ENCODE results near the gene VPS33B. TPM values are rescaled to one million over a fixed set of nuclear protein-coding genes. Genes with fewer than 3 reads are reported as not detected.
"Not testable (repeated sequence)": the region's sequence is repeated elsewhere in the genome, so short reads cannot be mapped to it uniquely, and the experiment has no call there.

The VPS33B gene
- polyA plus RNA-seq, 1 experiment = 15.5 TPM

GRCh38 chr15:91018158-91018557 is 4.2 kb downstream of the VPS33B start:
- Histone ChIP-seq H3K4me3 (ENCODE audit: low read depth, low read length) (no peak overlapping the region), H3K36me3 (ENCODE audit: control insufficient read depth, insufficient read depth, low read length) (peaks cover 1% of the 10 kb centered on the region), H3K27me3 (ENCODE audit: control insufficient read depth, insufficient read depth, low read length) (no peaks in the 10 kb centered on the region)
- ChIA-PET CTCF (interaction anchor here (1.4 kb wide), 1 partner anchor 15 kb away, joined by 3 read pairs; no protein-coding TSS in a partner anchor), POLR2A (no interaction called here)
- DNase-seq (ENCODE audit: low read depth) = no peak
- no peak for TF ChIP-seq CTCF (IDR thresholded peaks at IDR 0.05; ENCODE audit: insufficient read depth, low read depth, low read length)

DNA sequence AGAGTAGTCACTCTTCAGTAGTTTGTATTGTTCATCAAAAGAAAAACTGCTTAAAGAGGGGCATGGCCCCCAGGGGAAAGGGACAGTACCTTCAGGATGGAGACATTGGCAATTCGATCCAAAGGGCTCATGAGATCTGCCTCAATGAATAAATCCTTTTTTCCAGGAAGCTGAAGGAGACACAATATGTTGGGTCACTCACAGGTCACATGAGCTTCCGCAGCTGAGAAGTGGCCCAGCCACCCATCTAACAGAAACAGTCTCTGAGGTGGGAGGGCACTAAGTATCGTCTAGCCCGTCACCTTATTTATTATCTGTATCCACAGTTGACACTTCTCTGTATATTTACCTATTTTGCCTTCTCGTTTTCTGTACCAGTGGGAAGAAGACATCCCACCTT is 4.7 kb downstream of the VPS33B start:
- ChIA-PET CTCF (interaction anchor here (0.6 to 1.4 kb wide), 2 partner anchors 16 to 18 kb away, joined by 3 read pairs; no protein-coding TSS in a partner anchor), POLR2A (no interaction called here)
- H3K36me3 ChIP-seq (ENCODE audit: control insufficient read depth, insufficient read depth, low read length) = peaks cover 1% of the 10 kb centered on the region
- no peak overlapping the region for H3K4me3 ChIP-seq (ENCODE audit: low read depth, low read length)
- no peak for TF ChIP-seq CTCF (IDR thresholded peaks at IDR 0.05; ENCODE audit: insufficient read depth, low read depth, low read length)
- H3K27me3 ChIP-seq (ENCODE audit: control insufficient read depth, insufficient read depth, low read length) = no peaks in the 10 kb centered on the region
- DNase-seq (ENCODE audit: low read depth) = no peak

DNA sequence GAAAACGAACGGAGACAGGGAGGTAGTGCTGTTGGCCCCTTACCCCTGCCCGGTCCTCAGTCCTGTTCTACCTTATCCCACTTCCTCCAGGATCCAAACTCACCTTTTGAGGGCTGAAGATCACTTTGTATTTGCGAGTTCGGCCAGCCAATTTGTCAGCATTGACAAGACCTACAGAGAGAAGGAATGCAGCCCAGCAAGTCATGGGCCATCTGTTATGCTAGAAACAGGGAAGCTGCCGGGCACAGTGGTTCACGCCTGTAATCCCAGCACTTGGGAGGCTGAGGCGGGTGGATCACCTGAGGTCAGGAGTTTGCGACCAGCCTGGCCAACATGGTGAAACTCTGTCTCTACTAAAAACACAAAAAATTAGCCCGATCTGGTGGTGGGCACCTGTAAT is 8.7 kb downstream of the VPS33B start:
- DNase-seq (ENCODE audit: low read depth); POLR2A ChIA-PET; H3K27me3 ChIP-seq (ENCODE audit: control insufficient read depth, insufficient read depth, low read length); H3K4me3 ChIP-seq (ENCODE audit: low read depth, low read length): not testable (repeated sequence)
- CTCF ChIA-PET = interaction anchor here (0.7 kb wide), 1 partner anchor 57 kb away, joined by 3 read pairs; no protein-coding TSS in a partner anchor
- H3K36me3 ChIP-seq (ENCODE audit: control insufficient read depth, insufficient read depth, low read length) = peaks cover 11% of the 10 kb centered on the region

GRCh38 chr15:91007266-91007665 is 15.1 kb downstream of the VPS33B start:
- DNase-seq (ENCODE audit: low read depth) = no peak
- Histone ChIP-seq H3K36me3 (ENCODE audit: control insufficient read depth, insufficient read depth, low read length) (peaks cover 35% of the 10 kb centered on the region), H3K27me3 (ENCODE audit: control insufficient read depth, insufficient read depth, low read length) (no peaks in the 10 kb centered on the region), H3K4me3 (ENCODE audit: low read depth, low read length) (no peak overlapping the region)
- TF ChIP-seq CTCF (IDR thresholded peaks at IDR 0.05; ENCODE audit: insufficient read depth, low read depth, low read length) = no peak
- ChIA-PET CTCF (interaction anchor here (1.9 kb wide), 1 partner anchor 50 kb away, joined by 6 read pairs; no protein-coding TSS in a partner anchor), POLR2A (no interaction called here)

GRCh38 chr15:91001209-91001608 is 21.2 kb downstream of the VPS33B start:
- no peak for DNase-seq (ENCODE audit: low read depth)
- TF ChIP-seq CTCF (IDR thresholded peaks at IDR 0.05; ENCODE audit: insufficient read depth, low read depth, low read length) = no peak
- H3K27me3 ChIP-seq (ENCODE audit: control insufficient read depth, insufficient read depth, low read length) = no peaks in the 10 kb centered on the region
- CTCF ChIA-PET = interaction anchor here (1.0 to 1.1 kb wide), 2 partner anchors 32 to 49 kb away, joined by 3 to 4 read pairs; no protein-coding TSS in a partner anchor
- peaks cover 27% of the 10 kb centered on the region for H3K36me3 ChIP-seq (ENCODE audit: control insufficient read depth, insufficient read depth, low read length)
- no peak overlapping the region for H3K4me3 ChIP-seq (ENCODE audit: low read depth, low read length)
- POLR2A ChIA-PET = no interaction called here

- Histone ChIP-seq H3K36me3 (ENCODE audit: control insufficient read depth, insufficient read depth, low read length) (peaks cover 19% of the 10 kb centered on the region), H3K27me3 (ENCODE audit: control insufficient read depth, insufficient read depth, low read length) (no peaks in the 10 kb centered on the region), H3K4me3 (ENCODE audit: low read depth, low read length) (no peak overlapping the region)
- ChIA-PET CTCF (no interaction called here), POLR2A (no interaction called here)
- no peak for DNase-seq (ENCODE audit: low read depth)
- TF ChIP-seq CTCF (IDR thresholded peaks at IDR 0.05; ENCODE audit: insufficient read depth, low read depth, low read length) = no peak
Observed at GRCh38 chr15:90998737-90999136, 23.7 kb downstream of the VPS33B start.

Data from BJ (cell line).